Nephron (organoid): ENCODE results near the gene KCNC4.

Experiments used
- H3K27ac Mint-ChIP-seq, 3 experiments: 2 replicates each; pipeline ENCODE4 v1.8.0; 2020; ENCODE audit warnings: mixed read lengths in 3 of 3, mild to moderate bottlenecking in 2 of 3, moderate library complexity in 1 of 3
- H3K27me3 Mint-ChIP-seq: 2 replicates; pipeline ENCODE4 v1.8.0; 2021; ENCODE audit warnings: low read depth, mild to moderate bottlenecking, moderate library complexity, mixed read lengths
- H3K36me3 Mint-ChIP-seq: 2 replicates; pipeline ENCODE4 v1.8.0; 2020; ENCODE audit warnings: low read depth, mixed read lengths
- H3K4me1 Mint-ChIP-seq: 2 replicates; pipeline ENCODE4 v1.8.0; 2020; ENCODE audit warnings: mixed read lengths
- H3K4me3 Mint-ChIP-seq, 3 experiments: 2 replicates each; pipeline ENCODE4 v1.8.0; 2020; ENCODE audit warnings: mild to moderate bottlenecking in 3 of 3, mixed read lengths in 3 of 3, moderate library complexity in 2 of 3
- H3K9me3 Mint-ChIP-seq: 2 replicates; pipeline ENCODE4 v1.8.0; 2020; ENCODE audit warnings: mixed read lengths
- TF ChIP-seq, protein P1 (sequence below), 3 experiments: fragments of 200-600 bp; sonication (generic); IDR thresholded peaks; one replicate each; pipeline ENCODE4 v1.5.0; 2021; ENCODE audit warnings: antibody characterized with exemption in 3 of 3; ENCODE audit not compliant: unreplicated experiment in 3 of 3

Gene KCNC4

DNA sequence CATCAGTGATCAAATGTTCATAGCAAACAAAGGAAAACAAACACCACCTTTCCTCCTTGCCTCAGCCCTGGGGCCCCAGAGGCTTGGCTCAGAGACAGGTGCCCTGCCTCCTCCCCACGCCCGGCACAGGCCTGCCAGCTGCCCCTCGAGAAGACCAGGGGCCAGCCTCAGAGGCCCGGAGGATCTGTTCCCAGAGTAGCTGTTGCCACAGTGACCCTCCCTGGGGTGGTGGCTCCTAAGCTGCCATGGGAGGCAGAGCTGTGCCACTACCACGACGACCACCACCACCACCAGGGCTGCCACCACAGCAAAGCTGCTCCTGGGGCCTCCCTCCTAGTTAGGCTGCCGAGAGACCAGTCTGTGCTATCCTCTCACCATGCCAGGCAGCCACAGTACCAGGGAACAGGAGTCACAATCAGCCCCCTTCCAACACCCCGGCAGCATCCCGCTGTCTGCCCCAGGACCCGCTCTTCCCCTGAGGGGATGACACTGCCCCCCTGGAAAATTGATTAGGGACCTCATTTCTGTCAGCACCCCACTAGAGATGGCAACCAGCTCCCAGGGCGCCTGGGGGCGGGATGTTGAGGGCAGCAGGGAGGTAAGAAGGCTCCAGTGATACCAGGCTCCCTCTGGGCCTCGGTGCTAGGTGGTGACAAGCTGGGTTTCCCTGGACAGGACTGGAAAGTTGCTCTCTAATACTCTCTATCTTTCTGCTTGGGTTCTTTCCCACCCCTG is 30.5 kb downstream of the KCNC4 start:
- H3K4me1 Mint-ChIP-seq: peaks cover 74% of the 10 kb centered on the region
- peak overlapping the region in 1 of 3 experiments; percentile 17 for H3K4me3 Mint-ChIP-seq
- no peaks in the 10 kb centered on the region for H3K36me3 Mint-ChIP-seq
- H3K27ac Mint-ChIP-seq: peak overlapping the region in 2 of 3 experiments; percentile 15 to 52
- peaks cover 17% of the 10 kb centered on the region for H3K27me3 Mint-ChIP-seq
- TF ChIP-seq, protein P1, sequence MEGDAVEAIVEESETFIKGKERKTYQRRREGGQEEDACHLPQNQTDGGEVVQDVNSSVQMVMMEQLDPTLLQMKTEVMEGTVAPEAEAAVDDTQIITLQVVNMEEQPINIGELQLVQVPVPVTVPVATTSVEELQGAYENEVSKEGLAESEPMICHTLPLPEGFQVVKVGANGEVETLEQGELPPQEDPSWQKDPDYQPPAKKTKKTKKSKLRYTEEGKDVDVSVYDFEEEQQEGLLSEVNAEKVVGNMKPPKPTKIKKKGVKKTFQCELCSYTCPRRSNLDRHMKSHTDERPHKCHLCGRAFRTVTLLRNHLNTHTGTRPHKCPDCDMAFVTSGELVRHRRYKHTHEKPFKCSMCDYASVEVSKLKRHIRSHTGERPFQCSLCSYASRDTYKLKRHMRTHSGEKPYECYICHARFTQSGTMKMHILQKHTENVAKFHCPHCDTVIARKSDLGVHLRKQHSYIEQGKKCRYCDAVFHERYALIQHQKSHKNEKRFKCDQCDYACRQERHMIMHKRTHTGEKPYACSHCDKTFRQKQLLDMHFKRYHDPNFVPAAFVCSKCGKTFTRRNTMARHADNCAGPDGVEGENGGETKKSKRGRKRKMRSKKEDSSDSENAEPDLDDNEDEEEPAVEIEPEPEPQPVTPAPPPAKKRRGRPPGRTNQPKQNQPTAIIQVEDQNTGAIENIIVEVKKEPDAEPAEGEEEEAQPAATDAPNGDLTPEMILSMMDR (IDR thresholded peaks at IDR 0.05; ENCODE audit: unreplicated experiment in 3 of 3): no peak
- H3K9me3 Mint-ChIP-seq: no peaks in the 10 kb centered on the region

DNA sequence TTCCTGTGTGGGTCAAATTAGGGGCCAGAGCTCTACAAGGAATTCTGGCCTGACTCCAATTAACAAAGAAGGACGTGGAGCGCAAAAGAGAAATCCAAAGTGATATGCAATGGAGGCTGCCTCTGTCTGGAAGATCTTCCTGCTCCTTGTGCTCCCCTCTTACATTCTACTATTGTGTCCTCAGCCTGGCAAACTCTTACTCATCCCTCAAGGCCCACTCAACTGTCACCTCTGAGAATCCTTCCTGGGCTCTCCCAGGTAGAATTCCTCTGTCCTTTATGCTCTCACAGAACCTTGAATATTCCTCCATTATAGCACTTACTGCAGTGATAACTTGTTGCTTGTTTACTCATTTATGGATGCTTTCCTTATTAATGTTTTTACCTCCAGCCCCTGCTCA is 31.4 kb downstream of the KCNC4 start:
- Mint-ChIP-seq H3K27ac (peak overlapping the region in 2 of 3 experiments; percentile 15 to 43), H3K4me3 (no peak overlapping the region), H3K9me3 (no peaks in the 10 kb centered on the region), H3K36me3 (no peaks in the 10 kb centered on the region), H3K27me3 (peaks cover 20% of the 10 kb centered on the region), H3K4me1 (peaks cover 77% of the 10 kb centered on the region)
- TF ChIP-seq, protein P1 (IDR thresholded peaks at IDR 0.05; ENCODE audit: unreplicated experiment in 3 of 3): no peak

DNA sequence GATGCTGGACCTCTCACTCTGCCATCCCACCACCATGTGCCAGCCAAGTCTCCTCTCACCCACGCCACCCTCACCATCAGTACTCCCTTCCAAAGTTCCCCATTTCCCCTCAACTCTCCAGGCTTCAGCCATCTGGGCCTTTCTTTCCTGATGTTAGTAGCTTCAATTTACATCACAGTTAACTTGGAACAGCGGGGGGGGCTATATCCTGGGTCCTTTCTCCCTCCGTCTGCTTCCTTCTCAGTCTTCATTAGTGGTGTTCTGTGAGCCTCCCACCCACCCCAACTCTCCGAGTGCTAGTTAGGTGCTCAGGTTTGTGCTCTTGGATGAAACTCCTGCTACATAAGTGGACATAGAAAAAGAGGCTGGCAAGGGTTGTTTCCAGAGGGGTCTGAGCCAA is 31.9 kb downstream of the KCNC4 start:
- no peaks in the 10 kb centered on the region for H3K9me3 Mint-ChIP-seq
- TF ChIP-seq, protein P1 (IDR thresholded peaks at IDR 0.05; ENCODE audit: unreplicated experiment in 3 of 3): no peak
- H3K4me3 Mint-ChIP-seq: no peak overlapping the region
- H3K4me1 Mint-ChIP-seq: peaks cover 82% of the 10 kb centered on the region
- H3K27ac Mint-ChIP-seq: peak overlapping the region in 1 of 3 experiments; percentile 15
- H3K27me3 Mint-ChIP-seq: peaks cover 18% of the 10 kb centered on the region
- H3K36me3 Mint-ChIP-seq: no peaks in the 10 kb centered on the region

DNA sequence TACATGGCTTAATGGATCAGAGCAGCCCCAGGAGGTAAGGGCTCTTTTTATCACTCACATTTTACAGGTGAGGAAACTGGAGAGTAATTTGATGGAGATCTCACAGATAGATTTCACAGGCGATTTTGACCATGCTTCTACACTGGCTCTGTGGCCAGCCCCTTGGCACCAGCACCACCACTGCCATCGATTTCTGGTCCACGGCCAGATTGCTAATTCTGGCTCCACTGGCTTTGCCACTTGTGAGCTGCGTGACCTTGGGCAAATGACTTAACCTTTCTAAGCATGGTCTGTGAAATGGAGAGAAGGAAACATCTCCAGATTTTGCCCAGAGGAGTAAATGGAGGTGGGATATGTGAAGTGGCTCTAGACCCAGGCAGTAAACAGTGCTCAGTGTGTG is 32.6 kb downstream of the KCNC4 start:
- TF ChIP-seq, protein P1 (IDR thresholded peaks at IDR 0.05; ENCODE audit: unreplicated experiment in 3 of 3): no peak
- peak overlapping the region in 2 of 3 experiments; percentile 15 to 64 for H3K27ac Mint-ChIP-seq
- no peaks in the 10 kb centered on the region for H3K36me3 Mint-ChIP-seq
- H3K4me3 Mint-ChIP-seq: no peak overlapping the region
- H3K9me3 Mint-ChIP-seq: no peaks in the 10 kb centered on the region
- peaks cover 84% of the 10 kb centered on the region for H3K4me1 Mint-ChIP-seq
- H3K27me3 Mint-ChIP-seq: peaks cover 18% of the 10 kb centered on the region

DNA sequence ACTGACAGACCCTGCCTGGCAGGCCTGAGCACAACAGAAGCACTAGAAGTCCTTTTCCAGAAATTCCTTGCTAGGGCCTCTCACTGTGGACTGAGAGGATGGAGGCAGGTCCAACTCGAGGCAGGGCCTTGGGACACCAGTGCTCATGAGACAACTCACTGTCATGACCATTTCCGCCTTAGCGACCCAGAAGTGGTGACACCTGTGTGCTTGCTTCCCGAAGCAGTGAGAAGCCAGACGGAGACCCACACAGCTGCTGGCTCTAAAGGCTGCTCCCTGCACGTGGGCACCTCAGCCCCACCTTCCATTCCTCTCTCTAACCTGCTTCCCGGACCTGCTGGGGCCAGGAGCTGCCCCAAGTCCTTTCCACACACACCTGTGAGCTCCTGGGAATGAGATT is 33.0 kb downstream of the KCNC4 start:
- Mint-ChIP-seq H3K27me3 (peaks cover 15% of the 10 kb centered on the region), H3K4me3 (no peak overlapping the region), H3K27ac (peak overlapping the region in 1 of 3 experiments; percentile 64), H3K4me1 (peaks cover 87% of the 10 kb centered on the region), H3K36me3 (no peaks in the 10 kb centered on the region), H3K9me3 (no peaks in the 10 kb centered on the region)
- TF ChIP-seq, protein P1 (IDR thresholded peaks at IDR 0.05; ENCODE audit: unreplicated experiment in 3 of 3): no peak

DNA sequence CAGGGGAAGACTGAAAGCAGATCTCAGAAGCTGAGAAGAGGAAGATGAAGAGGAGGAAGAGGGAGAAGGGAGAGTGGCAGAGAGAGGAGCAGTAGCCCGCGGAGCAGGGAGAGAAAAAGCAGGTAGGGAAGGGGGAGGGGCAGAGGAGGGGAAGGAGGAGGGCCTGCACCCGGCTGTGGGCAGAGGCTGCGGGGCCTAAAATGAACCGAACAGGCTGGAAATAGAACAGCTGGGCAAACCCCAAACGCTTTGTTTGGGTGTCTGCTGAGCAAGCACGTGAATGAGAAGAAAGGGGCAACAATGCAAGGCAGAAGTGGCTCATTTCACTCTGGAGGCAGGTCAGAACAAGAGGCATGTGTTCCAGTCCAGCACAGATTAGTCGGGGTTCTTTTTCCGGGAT is 33.5 kb downstream of the KCNC4 start:
- H3K27ac Mint-ChIP-seq: peak overlapping the region in 2 of 3 experiments; percentile 35 to 64
- TF ChIP-seq, protein P1 (IDR thresholded peaks at IDR 0.05; ENCODE audit: unreplicated experiment in 3 of 3): no peak
- no peaks in the 10 kb centered on the region for H3K36me3 Mint-ChIP-seq
- no peak overlapping the region for H3K4me3 Mint-ChIP-seq
- no peaks in the 10 kb centered on the region for H3K9me3 Mint-ChIP-seq
- peaks cover 15% of the 10 kb centered on the region for H3K27me3 Mint-ChIP-seq
- H3K4me1 Mint-ChIP-seq: peaks cover 86% of the 10 kb centered on the region
